Neural progenitor cell (in vitro differentiated cells): ENCODE measurements around the gene ZCCHC7.

Experiments used
- EZH2 ChIP-seq: fragments of 200-600 bp; sonication (generic); IDR thresholded peaks from 2 replicates; pipeline ENCODE4 v1.6.1; 2017; ENCODE audit warnings: antibody characterized with exemption, mild to moderate bottlenecking, moderate library complexity
- EZH2phosphoT487 ChIP-seq: fragments of 200-600 bp; sonication (generic); IDR thresholded peaks from 2 replicates; pipeline ENCODE4 v1.6.1; 2017; ENCODE audit warnings: antibody characterized with exemption
- TF ChIP-seq, protein P1 (sequence below): fragments of 200-600 bp; sonication (generic); IDR thresholded peaks from 2 replicates; pipeline ENCODE4 v1.5.1; 2017; ENCODE audit warnings: antibody characterized with exemption, mild to moderate bottlenecking

DNA sequence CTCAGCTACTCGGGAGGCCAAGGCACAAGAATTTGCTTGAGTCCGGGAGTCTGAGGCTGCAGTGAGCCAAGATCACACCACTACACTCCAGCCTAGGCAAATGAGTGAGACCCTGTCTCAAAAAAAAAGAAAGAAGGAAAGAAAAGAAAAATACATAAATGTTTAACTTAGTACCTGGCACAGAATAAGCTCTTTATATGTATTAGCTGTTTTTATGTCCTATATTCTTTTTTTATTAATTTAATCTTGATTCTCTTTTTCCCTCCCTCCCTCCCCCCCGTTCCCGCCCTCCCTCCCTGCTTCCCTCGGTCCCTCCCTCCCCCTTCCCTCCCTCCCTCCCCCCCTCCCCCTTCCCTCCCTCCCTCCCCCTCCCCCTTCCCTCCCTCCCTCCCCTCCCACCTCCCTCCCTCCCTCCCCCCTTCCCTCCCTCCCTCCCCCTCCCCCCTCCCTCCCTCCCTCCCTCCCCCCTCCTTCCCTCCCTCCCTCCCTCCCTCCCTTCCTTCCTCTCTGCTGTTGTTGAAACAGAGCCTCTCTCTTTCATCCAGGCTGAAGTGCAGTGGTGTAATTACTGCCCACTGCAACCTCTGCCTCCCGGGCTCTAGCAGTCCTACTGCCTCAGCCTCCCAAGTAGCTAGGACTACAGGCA lies 166.3 kb downstream of the ZCCHC7 start:
- TF ChIP-seq, protein P1, sequence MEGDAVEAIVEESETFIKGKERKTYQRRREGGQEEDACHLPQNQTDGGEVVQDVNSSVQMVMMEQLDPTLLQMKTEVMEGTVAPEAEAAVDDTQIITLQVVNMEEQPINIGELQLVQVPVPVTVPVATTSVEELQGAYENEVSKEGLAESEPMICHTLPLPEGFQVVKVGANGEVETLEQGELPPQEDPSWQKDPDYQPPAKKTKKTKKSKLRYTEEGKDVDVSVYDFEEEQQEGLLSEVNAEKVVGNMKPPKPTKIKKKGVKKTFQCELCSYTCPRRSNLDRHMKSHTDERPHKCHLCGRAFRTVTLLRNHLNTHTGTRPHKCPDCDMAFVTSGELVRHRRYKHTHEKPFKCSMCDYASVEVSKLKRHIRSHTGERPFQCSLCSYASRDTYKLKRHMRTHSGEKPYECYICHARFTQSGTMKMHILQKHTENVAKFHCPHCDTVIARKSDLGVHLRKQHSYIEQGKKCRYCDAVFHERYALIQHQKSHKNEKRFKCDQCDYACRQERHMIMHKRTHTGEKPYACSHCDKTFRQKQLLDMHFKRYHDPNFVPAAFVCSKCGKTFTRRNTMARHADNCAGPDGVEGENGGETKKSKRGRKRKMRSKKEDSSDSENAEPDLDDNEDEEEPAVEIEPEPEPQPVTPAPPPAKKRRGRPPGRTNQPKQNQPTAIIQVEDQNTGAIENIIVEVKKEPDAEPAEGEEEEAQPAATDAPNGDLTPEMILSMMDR: no peak
- no peak for TF ChIP-seq EZH2
- no peak for TF ChIP-seq EZH2phosphoT487
